Measurements from ENCODE around the gene PLA2G2F.

The PLA2G2F gene

GRCh38 chr1:20107351-20107750 lies 31.8 kb upstream of the PLA2G2F start:
- no peak for DNase-seq (ENCODE audit: low read depth)
- TF ChIP-seq CTCF (IDR thresholded peaks at IDR 0.05; ENCODE audit: control insufficient read depth, insufficient read depth, low read depth, low read length, missing control alignments): no peak
- H3K4me3 ChIP-seq (ENCODE audit: control insufficient read depth, low read depth, low read length): no peak overlapping the region

GRCh38 chr1:20107796-20108195 lies 31.3 kb upstream of the PLA2G2F start:
- DNase-seq (ENCODE audit: low read depth): no peak
- H3K4me3 ChIP-seq (ENCODE audit: control insufficient read depth, low read depth, low read length): no peak overlapping the region
- TF ChIP-seq CTCF (IDR thresholded peaks at IDR 0.05; ENCODE audit: control insufficient read depth, insufficient read depth, low read depth, low read length, missing control alignments): no peak

- TF ChIP-seq CTCF (IDR thresholded peaks at IDR 0.05; ENCODE audit: control insufficient read depth, insufficient read depth, low read depth, low read length, missing control alignments): no peak
- DNase-seq (ENCODE audit: low read depth): no peak
- H3K4me3 ChIP-seq (ENCODE audit: control insufficient read depth, low read depth, low read length): no peak overlapping the region
Measured at GRCh38 chr1:20108366-20109123, 30.6 kb upstream of the PLA2G2F start.

- TF ChIP-seq CTCF (IDR thresholded peaks at IDR 0.05; ENCODE audit: control insufficient read depth, insufficient read depth, low read depth, low read length, missing control alignments): no peak
- no peak for DNase-seq (ENCODE audit: low read depth)
- H3K4me3 ChIP-seq (ENCODE audit: control insufficient read depth, low read depth, low read length): no peak overlapping the region
Measured at GRCh38 chr1:20109223-20109856, 29.8 kb upstream of the PLA2G2F start.

- DNase-seq (ENCODE audit: low read depth): peak; percentile 45
- no peak for TF ChIP-seq CTCF (IDR thresholded peaks at IDR 0.05; ENCODE audit: control insufficient read depth, insufficient read depth, low read depth, low read length, missing control alignments)
Measured at GRCh38 chr1:20110679-20111078, 28.4 kb upstream of the PLA2G2F start.

GRCh38 chr1:20111452-20111851 lies 27.7 kb upstream of the PLA2G2F start:
- DNase-seq (ENCODE audit: low read depth): no peak
- H3K4me3 ChIP-seq (ENCODE audit: control insufficient read depth, low read depth, low read length): no peak overlapping the region
- no peak for TF ChIP-seq CTCF (IDR thresholded peaks at IDR 0.05; ENCODE audit: control insufficient read depth, insufficient read depth, low read depth, low read length, missing control alignments)

More at GRCh38 chr1:20110679-20111078, 28.4 kb upstream of the PLA2G2F start:
- no peak overlapping the region for H3K4me3 ChIP-seq (ENCODE audit: control insufficient read depth, low read depth, low read length)

All from AG09309 (cell line).